ENCODE data around the gene ZNF441. TPM values are rescaled to one million over a fixed set of nuclear protein-coding genes. Genes with fewer than 3 reads are reported as not detected.

The ZNF441 gene
- polyA plus RNA-seq, 1 experiment, result 3.4 TPM

DNA sequence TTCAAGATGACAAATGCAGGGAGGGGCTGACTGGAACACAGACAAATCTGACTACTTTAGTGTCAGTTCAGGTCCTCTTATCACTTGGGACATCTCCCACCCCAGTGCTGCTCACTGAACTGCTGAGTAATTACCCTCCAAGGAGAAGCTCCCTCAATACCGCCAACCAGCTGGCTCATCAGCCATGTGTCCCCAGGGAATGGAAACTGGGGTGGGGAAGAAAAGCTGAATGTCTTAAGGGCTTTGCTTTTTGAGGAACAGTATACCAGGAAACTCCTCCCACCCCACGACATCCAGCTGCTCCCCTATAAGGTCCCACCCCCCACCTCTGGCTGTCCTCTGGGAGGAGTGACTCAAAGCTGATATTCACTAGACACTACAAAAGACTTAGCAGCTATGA lies 30.1 kb upstream of the ZNF441 start:
- Histone ChIP-seq H3K27me3 (ENCODE audit: control insufficient read depth, insufficient read depth, low read length) (no peaks in the 10 kb centered on the region), H3K36me3 (ENCODE audit: control insufficient read depth, insufficient read depth, low read length) (no peaks in the 10 kb centered on the region), H3K4me3 (ENCODE audit: low read depth, low read length) (no peak overlapping the region)
- no peak for TF ChIP-seq CTCF (IDR thresholded peaks at IDR 0.05; ENCODE audit: insufficient read depth, low read depth, low read length)
- CTCF ChIA-PET, result interaction anchor here (0.8 to 2.6 kb wide), 4 partner anchors 9 to 61 kb away, joined by 3 to 12 read pairs (median 4); partner anchors contain the start of gene ZNF491
- POLR2A ChIA-PET, result interaction anchor here (0.5 kb wide), 1 partner anchor 1206 kb away, joined by 3 read pairs; no protein-coding TSS in a partner anchor
- DNase-seq (ENCODE audit: low read depth), result peak; percentile 10

DNA sequence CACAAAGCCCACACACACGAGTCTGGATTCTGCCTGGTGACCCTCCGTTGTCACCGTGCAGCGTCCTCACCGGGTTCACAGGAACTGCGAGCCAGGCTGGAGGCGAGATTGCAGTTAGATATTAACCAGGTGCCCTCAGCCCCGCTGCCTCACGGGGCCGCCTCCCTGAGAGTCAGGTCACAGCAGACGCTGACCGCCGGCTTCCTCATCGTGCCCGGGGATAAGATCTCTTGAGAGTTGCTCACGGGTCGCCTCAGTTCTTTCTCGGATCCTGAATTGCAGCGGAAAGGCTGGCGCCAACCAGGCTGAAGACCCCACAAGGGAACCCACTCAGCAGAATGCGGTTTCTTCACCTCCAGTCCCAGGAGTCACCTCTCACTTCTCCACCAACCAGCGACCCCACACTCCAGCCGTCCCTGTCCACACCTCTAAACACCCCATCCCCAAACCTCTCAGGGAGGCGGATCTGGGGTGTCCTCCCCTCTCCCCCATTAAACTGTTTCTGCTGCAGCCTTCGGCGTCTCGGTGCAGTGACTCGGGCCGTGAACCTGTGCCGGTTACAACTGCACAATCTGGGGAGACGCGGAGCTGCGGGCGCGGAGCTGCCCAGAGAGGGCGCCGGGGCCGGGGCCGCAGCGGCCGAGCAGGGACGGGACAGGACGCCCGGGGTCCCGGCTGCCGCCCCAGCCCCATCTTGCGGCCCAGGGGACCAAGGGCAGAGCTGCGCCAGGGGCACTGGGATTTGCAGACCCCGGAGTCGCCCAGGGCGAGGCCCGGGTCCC lies 28.6 kb upstream of the ZNF441 start:
- no peaks in the 10 kb centered on the region for H3K36me3 ChIP-seq (ENCODE audit: control insufficient read depth, insufficient read depth, low read length)
- DNase-seq (ENCODE audit: low read depth), result no peak
- ChIA-PET CTCF (interaction anchor here (0.6 to 2.6 kb wide), 3 partner anchors 28 to 39 kb away, joined by 3 to 12 read pairs (median 8); no protein-coding TSS in a partner anchor), POLR2A (no interaction called here)
- peak overlapping the region; percentile 58 for H3K4me3 ChIP-seq (ENCODE audit: low read depth, low read length)
- no peaks in the 10 kb centered on the region for H3K27me3 ChIP-seq (ENCODE audit: control insufficient read depth, insufficient read depth, low read length)
- TF ChIP-seq CTCF (IDR thresholded peaks at IDR 0.05; ENCODE audit: insufficient read depth, low read depth, low read length), result 0 out of 2 replicates have a peak, but pooled peaks have one; percentile 3

DNA sequence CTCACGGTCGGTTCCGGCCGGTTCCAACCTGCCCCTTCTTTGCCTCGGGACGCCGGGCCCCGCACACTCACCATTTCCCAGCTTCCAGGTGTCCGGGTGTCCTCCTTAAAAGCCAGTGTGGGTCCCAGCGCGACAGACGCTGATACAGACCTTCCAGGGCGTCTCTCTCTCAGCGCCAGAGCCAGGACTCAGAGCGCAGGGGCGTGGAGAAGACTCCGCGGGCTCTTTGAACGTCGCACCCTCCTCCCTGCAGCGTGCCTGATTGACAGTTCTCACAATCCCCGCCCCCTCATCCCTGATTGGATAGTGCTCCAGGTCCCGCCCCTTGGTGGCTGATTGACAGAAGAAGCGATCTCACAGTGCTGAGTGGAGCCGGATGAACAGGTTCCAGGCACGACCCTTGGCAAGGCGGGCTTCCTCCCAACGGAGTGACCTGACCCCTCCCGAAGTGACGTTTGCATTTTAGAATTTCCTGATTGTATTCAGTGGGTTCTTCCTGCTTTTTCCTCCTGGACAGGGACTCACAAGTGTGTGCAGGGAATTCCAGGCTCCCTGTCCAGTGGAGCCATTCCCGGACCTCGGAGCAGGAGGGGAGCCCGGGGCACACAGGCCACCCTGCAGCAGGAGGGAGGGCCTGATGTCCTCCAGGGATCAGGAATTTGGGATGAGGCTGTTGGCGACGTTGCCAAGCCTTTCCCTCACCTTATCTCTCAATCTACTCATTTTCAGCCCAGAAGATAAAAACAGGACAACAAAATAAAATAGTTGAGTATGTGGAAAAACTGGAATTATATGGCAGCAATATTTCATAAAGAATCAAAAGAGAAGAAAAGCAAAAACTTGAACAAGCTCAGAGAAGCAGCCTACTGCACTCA lies 27.8 kb upstream of the ZNF441 start, which contains the start of gene ZNF823:
Gene ZNF823 (minus strand): TSS at position 201 of the 875 bp plus-strand sequence. CDS start 127 bp downstream, at position 74.
- ChIA-PET CTCF (interaction anchor here (0.6 to 1.7 kb wide), 2 partner anchors 27 to 39 kb away, joined by 3 to 8 read pairs; no protein-coding TSS in a partner anchor), POLR2A (no interaction called here)
- DNase-seq (ENCODE audit: low read depth), result peak; percentile 91
- no peaks in the 10 kb centered on the region for H3K36me3 ChIP-seq (ENCODE audit: control insufficient read depth, insufficient read depth, low read length)
- H3K27me3 ChIP-seq (ENCODE audit: control insufficient read depth, insufficient read depth, low read length), result no peaks in the 10 kb centered on the region
- TF ChIP-seq CTCF (IDR thresholded peaks at IDR 0.05; ENCODE audit: insufficient read depth, low read depth, low read length), result no peak
- peak within 1 kb of the TSS; percentile 58 for H3K4me3 ChIP-seq (ENCODE audit: low read depth, low read length)

- ChIA-PET POLR2A (no interaction called here), CTCF (interaction anchor here (0.7 kb wide), 1 partner anchor 350 kb away, joined by 4 read pairs; no protein-coding TSS in a partner anchor)
- no peak for TF ChIP-seq CTCF (IDR thresholded peaks at IDR 0.05; ENCODE audit: insufficient read depth, low read depth, low read length)
- Histone ChIP-seq H3K36me3 (ENCODE audit: control insufficient read depth, insufficient read depth, low read length) (no peaks in the 10 kb centered on the region), H3K27me3 (ENCODE audit: control insufficient read depth, insufficient read depth, low read length) (no peaks in the 10 kb centered on the region), H3K4me3 (ENCODE audit: low read depth, low read length) (no peak overlapping the region)
- no peak for DNase-seq (ENCODE audit: low read depth)
Observed at GRCh38 chr19:11745869-11746268, 20.9 kb upstream of the ZNF441 start.

GRCh38 chr19:11747277-11747676 lies 19.5 kb upstream of the ZNF441 start:
- no peak for DNase-seq (ENCODE audit: low read depth)
- Histone ChIP-seq H3K27me3 (ENCODE audit: control insufficient read depth, insufficient read depth, low read length) (no peaks in the 10 kb centered on the region), H3K4me3 (ENCODE audit: low read depth, low read length) (no peak overlapping the region), H3K36me3 (ENCODE audit: control insufficient read depth, insufficient read depth, low read length) (no peaks in the 10 kb centered on the region)
- ChIA-PET CTCF (no interaction called here), POLR2A (no interaction called here)
- no peak for TF ChIP-seq CTCF (IDR thresholded peaks at IDR 0.05; ENCODE audit: insufficient read depth, low read depth, low read length)

Data from BJ (cell line).